ENCODE results near the gene ASRGL1. TPM values are rescaled to one million over a fixed set of nuclear protein-coding genes. Genes with fewer than 3 reads are reported as not detected.

ASRGL1 gene
- total RNA-seq, 1 experiment from 2014 or later = 31.1 TPM

GRCh38 chr11:62402226-62402959 is 65.1 kb downstream of the ASRGL1 start:
- no peak for TF ChIP-seq CTCF (conservative IDR thresholded peaks at IDR 0.05)
- H2BK12ac ChIP-seq (ENCODE audit: insufficient read length, low read depth, low read length) = no peak overlapping the region
- no peak overlapping the region for H2BK120ac ChIP-seq (ENCODE audit: low read depth, low read length, poor library complexity, severe bottlenecking)

More at GRCh38 chr11:62402226-62402959, 65.1 kb downstream of the ASRGL1 start:
- Histone ChIP-seq H4K5ac (ENCODE audit: insufficient read length, low read depth, low read length) (no peak overlapping the region), H3K79me1 (ENCODE audit: insufficient read depth, low read depth, low read length, poor library complexity, severe bottlenecking) (no peaks in the 10 kb centered on the region), H3K27me3 (ENCODE audit: insufficient read depth, low read length) (no peaks in the 10 kb centered on the region), H2BK20ac (ENCODE audit: low read depth, low read length, poor library complexity, severe bottlenecking) (no peak overlapping the region), H3K27ac (ENCODE audit: insufficient read length, low read depth, low read length) (no peak overlapping the region), H3K23ac (ENCODE audit: insufficient read length, low read depth, low read length) (no peak overlapping the region), H2AK5ac (ENCODE audit: insufficient read length, low read length) (no peak overlapping the region), H4K8ac (replicated peaks; ENCODE audit: insufficient read length, low read depth, low read length) (no peak overlapping the region), H3T11ph (ENCODE audit: low read length) (no peak overlapping the region), H3K4me1 (ENCODE audit: insufficient read depth, low read length) (no peaks in the 10 kb centered on the region), H3K4me2 (ENCODE audit: insufficient read depth, insufficient read length, low read length) (no peak overlapping the region), H3K14ac (ENCODE audit: insufficient read depth, low read length) (no peak overlapping the region), H3K18ac (ENCODE audit: insufficient read length, low read depth, low read length) (peak overlapping the region; percentile 1), H3K9me3 (ENCODE audit: control insufficient read depth, low read depth, low read length) (no peaks in the 10 kb centered on the region), H4K91ac (ENCODE audit: insufficient read length, low read depth, low read length) (no peak overlapping the region), H3K4ac (ENCODE audit: low read depth, low read length) (no peak overlapping the region), H3K79me2 (ENCODE audit: insufficient read depth, low read length) (no peaks in the 10 kb centered on the region), H3K56ac (ENCODE audit: insufficient read length, low read depth, low read length) (no peak overlapping the region), H2BK15ac (ENCODE audit: low read depth, low read length) (no peak overlapping the region), H2AFZ (ENCODE audit: low read length) (no peak overlapping the region), H3K23me2 (ENCODE audit: insufficient read length, low read depth, low read length, poor library complexity, severe bottlenecking) (no peaks in the 10 kb centered on the region), H4K20me1 (ENCODE audit: control insufficient read depth, insufficient read depth, insufficient read length) (no peaks in the 10 kb centered on the region), H3K9ac (ENCODE audit: extremely low read depth, insufficient read length, low read length) (no peak overlapping the region), H2BK5ac (ENCODE audit: insufficient read length, low read length) (no peak overlapping the region)
- no peak for DNase-seq
- no CpG with 5 or more reads among the region's 15 CpGs for WGBS (ENCODE audit: extremely low coverage, insufficient read length, low lambda C conversion rate)
- H3K27ac Mint-ChIP-seq = peak overlapping the region in 1 of 3 experiments; percentile 20; a peak in 2 of 7 replicates
- peaks cover 19 to 42% of the 10 kb centered on the region in 2 experiments for H3K4me1 Mint-ChIP-seq
- peaks cover 4% of the 10 kb centered on the region for H3K27me3 Mint-ChIP-seq (ENCODE audit: low read depth)
- H3K9me3 Mint-ChIP-seq = no peaks in the 10 kb centered on the region
- H3K36me3 Mint-ChIP-seq (ENCODE audit: insufficient read depth in 1 of 3, low read depth in 3 of 3) = no peaks in the 10 kb centered on the region; a peak in 1 of 7 replicates
- no peak overlapping the region for H3K4me3 Mint-ChIP-seq
